GM23338 (cell line): ENCODE data around the gene ELOVL2. TPM values are rescaled to one million over a fixed set of nuclear protein-coding genes. Genes with fewer than 3 reads are reported as not detected.

Experiments used
- ATAC-seq: fragments of 200-7000 bp; cut with Tn5 transposase; 3 replicates; pipeline ENCODE4 v1.9.1; 2020
- DNase-seq: peaks from one replicate; pipeline ENCODE4 v3.0.0-alpha.2; 2015; ENCODE audit warnings: low spot score
- H2AFZ ChIP-seq: fragments of 200-600 bp; sonication (generic); 2 replicates; pipeline ENCODE4 v1.8.0; 2016; ENCODE audit warnings: antibody characterized with exemption, mild to moderate bottlenecking, moderate library complexity
- H3F3A ChIP-seq: fragments of 200-600 bp; sonication (generic); replicated peaks from 2 replicates; pipeline ENCODE4 v1.8.0; 2017; ENCODE audit warnings: antibody characterized with exemption, mixed run types, low read depth
- H3K27ac ChIP-seq: fragments of 200-600 bp; sonication (generic); 2 replicates; pipeline ENCODE4 v1.6.1; 2016; ENCODE audit warnings: low read depth
- H3K27me3 ChIP-seq: fragments of 200-600 bp; sonication (generic); 2 replicates; pipeline ENCODE4 v1.8.0; 2016; ENCODE audit warnings: mild to moderate bottlenecking, mixed run types, moderate library complexity; ENCODE audit not compliant: insufficient read depth
- H3K36me3 ChIP-seq: fragments of 200-600 bp; sonication (generic); 2 replicates; pipeline ENCODE4 v1.8.0; 2016; ENCODE audit warnings: mild to moderate bottlenecking; ENCODE audit not compliant: insufficient read depth
- H3K4me1 ChIP-seq: fragments of 200-600 bp; sonication (generic); 2 replicates; pipeline ENCODE4 v1.8.0; 2016; ENCODE audit warnings: mild to moderate bottlenecking, moderate library complexity; ENCODE audit not compliant: insufficient read depth
- H3K4me2 ChIP-seq: fragments of 200-600 bp; sonication (generic); 2 replicates; pipeline ENCODE4 v1.7.1; 2017; ENCODE audit warnings: mixed run types
- H3K4me3 ChIP-seq: fragments of 200-600 bp; sonication (generic); 2 replicates; pipeline ENCODE4 v1.6.1; 2016; ENCODE audit warnings: mixed run types
- H3K79me2 ChIP-seq: fragments of 200-600 bp; sonication (generic); replicated peaks from 2 replicates; pipeline ENCODE4 v1.8.0; 2017; ENCODE audit warnings: mild to moderate bottlenecking; ENCODE audit not compliant: insufficient read depth
- H3K9me2 ChIP-seq: fragments of 200-600 bp; sonication (generic); 2 replicates; pipeline ENCODE4 v1.8.0; 2017; ENCODE audit not compliant: insufficient read depth
- H4K20me1 ChIP-seq: fragments of 200-600 bp; sonication (generic); replicated peaks from 2 replicates; pipeline ENCODE4 v1.8.0; 2017; ENCODE audit warnings: mild to moderate bottlenecking; ENCODE audit not compliant: insufficient read depth
- H3K27ac Mint-ChIP-seq: 2 replicates; pipeline ENCODE4 v1.8.0; 2020; ENCODE audit warnings: inconsistent platforms, mild to moderate bottlenecking, moderate library complexity, mixed read lengths
- H3K27me3 Mint-ChIP-seq: 3 replicates; pipeline ENCODE4 v1.8.0; 2022; ENCODE audit warnings: low read depth, mild to moderate bottlenecking, moderate library complexity, mixed read lengths, inconsistent platforms; ENCODE audit not compliant: insufficient read depth, poor library complexity
- H3K36me3 Mint-ChIP-seq: 3 replicates; pipeline ENCODE4 v1.8.0; 2021; ENCODE audit warnings: low read depth, mild to moderate bottlenecking, inconsistent platforms, moderate library complexity, mixed read lengths
- H3K4me1 Mint-ChIP-seq: 3 replicates; pipeline ENCODE4 v1.8.0; 2020; ENCODE audit warnings: mild to moderate bottlenecking, inconsistent platforms, mixed read lengths
- H3K4me3 Mint-ChIP-seq: 3 replicates; pipeline ENCODE4 v1.8.0; 2021; ENCODE audit warnings: moderate library complexity, mild to moderate bottlenecking, inconsistent platforms, mixed read lengths
- H3K9me3 Mint-ChIP-seq: 3 replicates; pipeline ENCODE4 v1.8.0; 2020; ENCODE audit warnings: moderate library complexity, mild to moderate bottlenecking, inconsistent platforms, mixed read lengths
- CREB1 ChIP-seq: fragments of 250-450 bp; sonication (Bioruptor Pico); IDR thresholded peaks from 2 replicates; pipeline ENCODE4 v1.5.0; 2020; ENCODE audit warnings: low read depth, mild to moderate bottlenecking, moderate library complexity
- EZH2 ChIP-seq: fragments of 200-600 bp; sonication (generic); IDR thresholded peaks from one replicate; pipeline ENCODE4 v1.8.0; 2017; ENCODE audit warnings: antibody characterized with exemption, mild to moderate bottlenecking, low read depth; ENCODE audit not compliant: unreplicated experiment
- EZH2phosphoT487 ChIP-seq: fragments of 200-600 bp; sonication (generic); IDR thresholded peaks from one replicate; pipeline ENCODE4 v1.8.1; 2018; ENCODE audit warnings: antibody characterized with exemption; ENCODE audit not compliant: unreplicated experiment
- JUNB ChIP-seq: IDR thresholded peaks from one replicate; pipeline ENCODE4 v1.6.1; 2016; ENCODE audit warnings: antibody characterized with exemption; ENCODE audit not compliant: unreplicated experiment
- NANOG ChIP-seq: IDR thresholded peaks from 2 replicates; pipeline ENCODE4 v1.6.1; 2016; ENCODE audit warnings: antibody characterized with exemption, borderline replicate concordance
- STAT1 ChIP-seq: IDR thresholded peaks from one replicate; pipeline ENCODE4 v1.6.1; 2016; ENCODE audit warnings: antibody characterized with exemption; ENCODE audit not compliant: unreplicated experiment
- ZNF114 ChIP-seq: fragments of 250-450 bp; sonication (Bioruptor Pico); IDR thresholded peaks from 2 replicates; pipeline ENCODE4 v1.5.0; 2020; ENCODE audit warnings: mild to moderate bottlenecking, moderate library complexity
- ZNF331 ChIP-seq: fragments of 250-450 bp; sonication (Bioruptor Pico); IDR thresholded peaks from 2 replicates; pipeline ENCODE4 v1.5.0; 2020; ENCODE audit warnings: low read depth, mild to moderate bottlenecking, moderate library complexity
- polyA plus RNA-seq: library from polyadenylated mRNA; unstranded; fragments of >200 nt; fragmentation: Nextera tagmentation; extraction: Ambion mirVana; gene quantifications from 2 replicates; pipeline ENCODE4 v1.2.1, GENCODE V29; 2016
- total RNA-seq: library from RNA; depleted of rRNA; stranded (reverse); fragments of >200 nt; shearing (Covaris generic); gene quantifications from 2 replicates; pipeline ENCODE4 v1.2.3, GENCODE V29; 2014
- TF ChIP-seq, protein P1 (sequence below): IDR thresholded peaks from one replicate; pipeline ENCODE4 v1.6.1; 2018; ENCODE audit warnings: antibody characterized with exemption; ENCODE audit not compliant: unreplicated experiment
- TF ChIP-seq, protein P2 (sequence below), 2 experiments: fragments of 200-600 bp in 1 of 2; sonication (generic) in 1 of 2; conservative IDR thresholded peaks; 2 replicates each; pipeline versions ENCODE4 v1.5.1 to v1.6.1; 2016 to 2017; ENCODE audit warnings: antibody characterized with exemption in 2 of 2, low read depth in 2 of 2, mild to moderate bottlenecking in 2 of 2, moderate library complexity in 1 of 2
- TF ChIP-seq, protein P3 (sequence below): IDR thresholded peaks from 2 replicates; pipeline ENCODE4 v1.6.1; 2016; ENCODE audit warnings: antibody characterized with exemption

Gene ELOVL2
- total and polyA plus RNA-seq, 2 experiments from 2014 or later = 1.2 to 1.6 TPM

DNA sequence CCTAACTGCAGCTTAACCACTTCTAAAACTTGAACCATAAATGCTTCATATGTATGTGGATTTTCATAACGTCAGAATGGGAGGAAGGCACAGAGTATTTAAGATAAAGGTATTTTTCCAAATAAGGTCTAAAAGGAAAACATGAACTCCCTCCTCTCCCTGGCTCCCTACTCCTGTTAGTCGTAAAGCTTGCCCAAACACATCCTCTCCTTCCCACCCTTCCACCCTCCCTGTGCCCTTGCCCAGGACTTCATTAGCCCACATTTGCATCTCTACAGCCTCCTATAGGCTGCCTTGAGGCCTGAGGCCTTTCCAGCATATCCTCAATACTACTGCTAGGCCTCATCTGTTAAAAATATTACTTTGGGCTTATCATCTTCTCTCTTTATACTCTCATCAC, 32.4 kb upstream of the ELOVL2 start:
- Mint-ChIP-seq H3K27me3 (no peaks in the 10 kb centered on the region), H3K4me1 (peaks cover 19% of the 10 kb centered on the region), H3K27ac (no peak overlapping the region), H3K4me3 (no peak overlapping the region), H3K9me3 (no peaks in the 10 kb centered on the region), H3K36me3 (no peaks in the 10 kb centered on the region)
- no peak for TF ChIP-seq NANOG
- TF ChIP-seq STAT1 = no peak
- no peak for TF ChIP-seq EZH2phosphoT487
- TF ChIP-seq CREB1 (CRISPR knock-in tag) = no peak
- TF ChIP-seq, protein P1, sequence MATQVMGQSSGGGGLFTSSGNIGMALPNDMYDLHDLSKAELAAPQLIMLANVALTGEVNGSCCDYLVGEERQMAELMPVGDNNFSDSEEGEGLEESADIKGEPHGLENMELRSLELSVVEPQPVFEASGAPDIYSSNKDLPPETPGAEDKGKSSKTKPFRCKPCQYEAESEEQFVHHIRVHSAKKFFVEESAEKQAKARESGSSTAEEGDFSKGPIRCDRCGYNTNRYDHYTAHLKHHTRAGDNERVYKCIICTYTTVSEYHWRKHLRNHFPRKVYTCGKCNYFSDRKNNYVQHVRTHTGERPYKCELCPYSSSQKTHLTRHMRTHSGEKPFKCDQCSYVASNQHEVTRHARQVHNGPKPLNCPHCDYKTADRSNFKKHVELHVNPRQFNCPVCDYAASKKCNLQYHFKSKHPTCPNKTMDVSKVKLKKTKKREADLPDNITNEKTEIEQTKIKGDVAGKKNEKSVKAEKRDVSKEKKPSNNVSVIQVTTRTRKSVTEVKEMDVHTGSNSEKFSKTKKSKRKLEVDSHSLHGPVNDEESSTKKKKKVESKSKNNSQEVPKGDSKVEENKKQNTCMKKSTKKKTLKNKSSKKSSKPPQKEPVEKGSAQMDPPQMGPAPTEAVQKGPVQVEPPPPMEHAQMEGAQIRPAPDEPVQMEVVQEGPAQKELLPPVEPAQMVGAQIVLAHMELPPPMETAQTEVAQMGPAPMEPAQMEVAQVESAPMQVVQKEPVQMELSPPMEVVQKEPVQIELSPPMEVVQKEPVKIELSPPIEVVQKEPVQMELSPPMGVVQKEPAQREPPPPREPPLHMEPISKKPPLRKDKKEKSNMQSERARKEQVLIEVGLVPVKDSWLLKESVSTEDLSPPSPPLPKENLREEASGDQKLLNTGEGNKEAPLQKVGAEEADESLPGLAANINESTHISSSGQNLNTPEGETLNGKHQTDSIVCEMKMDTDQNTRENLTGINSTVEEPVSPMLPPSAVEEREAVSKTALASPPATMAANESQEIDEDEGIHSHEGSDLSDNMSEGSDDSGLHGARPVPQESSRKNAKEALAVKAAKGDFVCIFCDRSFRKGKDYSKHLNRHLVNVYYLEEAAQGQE = no peak
- no peak for TF ChIP-seq ZNF331 (CRISPR knock-in tag)
- no peak for TF ChIP-seq EZH2
- TF ChIP-seq, protein P2, sequence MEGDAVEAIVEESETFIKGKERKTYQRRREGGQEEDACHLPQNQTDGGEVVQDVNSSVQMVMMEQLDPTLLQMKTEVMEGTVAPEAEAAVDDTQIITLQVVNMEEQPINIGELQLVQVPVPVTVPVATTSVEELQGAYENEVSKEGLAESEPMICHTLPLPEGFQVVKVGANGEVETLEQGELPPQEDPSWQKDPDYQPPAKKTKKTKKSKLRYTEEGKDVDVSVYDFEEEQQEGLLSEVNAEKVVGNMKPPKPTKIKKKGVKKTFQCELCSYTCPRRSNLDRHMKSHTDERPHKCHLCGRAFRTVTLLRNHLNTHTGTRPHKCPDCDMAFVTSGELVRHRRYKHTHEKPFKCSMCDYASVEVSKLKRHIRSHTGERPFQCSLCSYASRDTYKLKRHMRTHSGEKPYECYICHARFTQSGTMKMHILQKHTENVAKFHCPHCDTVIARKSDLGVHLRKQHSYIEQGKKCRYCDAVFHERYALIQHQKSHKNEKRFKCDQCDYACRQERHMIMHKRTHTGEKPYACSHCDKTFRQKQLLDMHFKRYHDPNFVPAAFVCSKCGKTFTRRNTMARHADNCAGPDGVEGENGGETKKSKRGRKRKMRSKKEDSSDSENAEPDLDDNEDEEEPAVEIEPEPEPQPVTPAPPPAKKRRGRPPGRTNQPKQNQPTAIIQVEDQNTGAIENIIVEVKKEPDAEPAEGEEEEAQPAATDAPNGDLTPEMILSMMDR (conservative IDR thresholded peaks at IDR 0.05; ENCODE audit: low read depth in 2 of 2) = no peak
- TF ChIP-seq, protein P3, sequence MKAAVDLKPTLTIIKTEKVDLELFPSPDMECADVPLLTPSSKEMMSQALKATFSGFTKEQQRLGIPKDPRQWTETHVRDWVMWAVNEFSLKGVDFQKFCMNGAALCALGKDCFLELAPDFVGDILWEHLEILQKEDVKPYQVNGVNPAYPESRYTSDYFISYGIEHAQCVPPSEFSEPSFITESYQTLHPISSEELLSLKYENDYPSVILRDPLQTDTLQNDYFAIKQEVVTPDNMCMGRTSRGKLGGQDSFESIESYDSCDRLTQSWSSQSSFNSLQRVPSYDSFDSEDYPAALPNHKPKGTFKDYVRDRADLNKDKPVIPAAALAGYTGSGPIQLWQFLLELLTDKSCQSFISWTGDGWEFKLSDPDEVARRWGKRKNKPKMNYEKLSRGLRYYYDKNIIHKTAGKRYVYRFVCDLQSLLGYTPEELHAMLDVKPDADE = no peak
- DNase-seq = peak; percentile 12
- no peaks in the 10 kb centered on the region for H4K20me1 ChIP-seq
- H3K79me2 ChIP-seq = no peaks in the 10 kb centered on the region
- peak overlapping the region; percentile 88 for H2AFZ ChIP-seq
- peaks cover 16% of the 10 kb centered on the region for H3K4me1 ChIP-seq
- H3F3A ChIP-seq = no peaks in the 10 kb centered on the region
- ATAC-seq = peak; percentile 88
- H3K27me3 ChIP-seq = no peaks in the 10 kb centered on the region
- H3K4me2 ChIP-seq = peak overlapping the region; percentile 34; the same call in 1 of the 2 replicates
- no peak overlapping the region for H3K4me3 ChIP-seq
- no peaks in the 10 kb centered on the region for H3K36me3 ChIP-seq
- no peaks in the 10 kb centered on the region for H3K9me2 ChIP-seq
- H3K27ac ChIP-seq = no peak overlapping the region

DNA sequence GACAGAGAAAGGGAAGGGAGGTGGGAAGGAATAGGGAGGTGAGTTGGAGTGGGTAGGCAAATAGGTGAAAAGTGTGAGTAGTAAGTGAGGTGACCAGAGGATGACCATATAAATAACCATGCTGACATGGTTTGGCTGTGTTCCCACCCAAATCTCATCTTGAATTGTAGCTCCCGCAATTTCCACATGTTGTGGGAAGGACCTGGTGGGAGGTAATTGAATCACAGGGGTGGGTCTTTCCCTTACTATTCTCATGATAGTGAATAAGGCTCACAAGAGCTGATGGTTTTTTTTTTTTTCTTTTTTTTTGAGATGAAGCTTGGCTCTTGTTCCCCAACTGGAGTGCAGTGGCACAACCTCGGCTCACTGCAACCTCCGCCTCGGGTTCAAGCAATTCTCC, 28.0 kb upstream of the ELOVL2 start:
- no peak overlapping the region for H3K4me3 Mint-ChIP-seq
- Histone ChIP-seq H3K36me3 (no peaks in the 10 kb centered on the region), H4K20me1 (no peaks in the 10 kb centered on the region), H2AFZ (peak overlapping the region; percentile 18; the same call in 1 of the 2 replicates), H3K9me2 (no peaks in the 10 kb centered on the region), H3K79me2 (no peaks in the 10 kb centered on the region), H3K27ac (no peak overlapping the region), H3K4me1 (peaks cover 14% of the 10 kb centered on the region), H3K4me2 (no peak overlapping the region), H3K4me3 (no peak overlapping the region), H3K27me3 (no peaks in the 10 kb centered on the region), H3F3A (no peaks in the 10 kb centered on the region)
- H3K27me3 Mint-ChIP-seq = peaks cover 2% of the 10 kb centered on the region
- H3K27ac Mint-ChIP-seq = no peak overlapping the region
- H3K4me1 Mint-ChIP-seq = peaks cover 19% of the 10 kb centered on the region
- no peaks in the 10 kb centered on the region for H3K9me3 Mint-ChIP-seq
- ATAC-seq = no peak
- no peaks in the 10 kb centered on the region for H3K36me3 Mint-ChIP-seq
- DNase-seq = no peak
- TF ChIP-seq ZNF114 (CRISPR knock-in tag) (no peak), JUNB (no peak)
